Right ventricle myocardium superior (tissue), 1 donor: Measurements from ENCODE around the gene UBE2Q2. TPM values are rescaled to one million over a fixed set of nuclear protein-coding genes. Genes with fewer than 3 reads are reported as not detected.

Experiments used
- ATAC-seq: fragments of 200-7000 bp; cut with Tn5 transposase; one replicate; pipeline ENCODE4 v1.9.1; 2020; ENCODE audit warnings: mild to moderate bottlenecking; ENCODE audit not compliant: poor library complexity
- DNase-seq: peaks from one replicate; pipeline ENCODE4 v3.0.0-alpha.2; 2020
- intact Hi-C: fragments of 100-400 bp; cut with DNase I; formaldehyde crosslinking; loops from one replicate; pipeline ENCODE4 v1.11.2; 2022
- total RNA-seq: library from RNA; stranded (reverse); fragmentation: NEBNext Ultra II Directional; extraction: Animal tissue kit (Norgen Biotek cat#: 25700); gene quantifications from one replicate; pipeline ENCODE4 v1.2.1, GENCODE V29; 2021
- donor health status: DM: no; HTN: yes; CAD: no; lungs with severe emphysema.

The UBE2Q2 gene
- total RNA-seq, 1 donor from 2014 or later, result 21.1 TPM

GRCh38 chr15:75948761-75949296 lies 105.6 kb downstream of the UBE2Q2 start:
- intact Hi-C loops, result no loop called here
- ATAC-seq (no peak), DNase-seq (no peak)

Other genes with a start within 250 kb of the UBE2Q2 start
- 16.9 TPM for gene SNUPN, start 217.7 kb upstream of the UBE2Q2 start, total RNA-seq
- 41.7 TPM for gene IMP3, start 203.2 kb upstream of the UBE2Q2 start, total RNA-seq
- 12.4 TPM for gene SNX33, start 195.5 kb upstream of the UBE2Q2 start, total RNA-seq
- gene CSPG4, start 130.6 kb upstream of the UBE2Q2 start, total RNA-seq, result 5.2 TPM
- 19.3 TPM for gene FBXO22, start 60.4 kb downstream of the UBE2Q2 start, total RNA-seq
- not detected for gene NRG4, start 169.0 kb downstream of the UBE2Q2 start, total RNA-seq
- gene TMEM266, start 216.5 kb downstream of the UBE2Q2 start, total RNA-seq, result 0.13 TPM